GM10266 (cell line): ENCODE data around the gene ZFP36L2.

ENCODE experiments used
- DNase-seq: peaks from one replicate; pipeline ENCODE4 v3.0.0; 2012; ENCODE audit errors: extremely low spot score
- TF ChIP-seq, protein P1 (sequence below): IDR thresholded peaks from 2 replicates; pipeline ENCODE4 v1.5.1; 2012; ENCODE audit warnings: mild to moderate bottlenecking, low read depth; ENCODE audit not compliant: control insufficient read depth, insufficient read depth; ENCODE audit errors: missing control alignments

ZFP36L2 gene

DNA sequence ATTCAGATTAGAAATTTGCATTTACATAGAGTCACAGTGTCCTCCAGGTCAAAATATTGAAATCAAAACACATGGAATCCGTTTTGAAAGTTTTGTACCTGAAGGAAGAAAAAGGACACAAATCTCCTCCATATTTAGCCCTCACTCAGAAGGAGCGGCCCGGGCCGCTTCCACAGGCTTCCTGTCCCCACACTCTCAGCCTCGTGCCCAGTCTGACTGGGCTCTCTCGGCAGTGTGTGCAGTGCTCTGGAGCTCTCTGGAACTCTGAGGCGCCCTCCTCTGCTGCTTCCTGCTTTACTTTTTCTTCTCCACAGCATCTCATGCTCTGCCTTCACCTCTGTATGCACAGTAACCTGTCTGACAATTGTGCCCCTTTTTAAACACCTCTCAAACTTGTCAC, 22.2 kb upstream of the ZFP36L2 start:
- TF ChIP-seq, protein P1, sequence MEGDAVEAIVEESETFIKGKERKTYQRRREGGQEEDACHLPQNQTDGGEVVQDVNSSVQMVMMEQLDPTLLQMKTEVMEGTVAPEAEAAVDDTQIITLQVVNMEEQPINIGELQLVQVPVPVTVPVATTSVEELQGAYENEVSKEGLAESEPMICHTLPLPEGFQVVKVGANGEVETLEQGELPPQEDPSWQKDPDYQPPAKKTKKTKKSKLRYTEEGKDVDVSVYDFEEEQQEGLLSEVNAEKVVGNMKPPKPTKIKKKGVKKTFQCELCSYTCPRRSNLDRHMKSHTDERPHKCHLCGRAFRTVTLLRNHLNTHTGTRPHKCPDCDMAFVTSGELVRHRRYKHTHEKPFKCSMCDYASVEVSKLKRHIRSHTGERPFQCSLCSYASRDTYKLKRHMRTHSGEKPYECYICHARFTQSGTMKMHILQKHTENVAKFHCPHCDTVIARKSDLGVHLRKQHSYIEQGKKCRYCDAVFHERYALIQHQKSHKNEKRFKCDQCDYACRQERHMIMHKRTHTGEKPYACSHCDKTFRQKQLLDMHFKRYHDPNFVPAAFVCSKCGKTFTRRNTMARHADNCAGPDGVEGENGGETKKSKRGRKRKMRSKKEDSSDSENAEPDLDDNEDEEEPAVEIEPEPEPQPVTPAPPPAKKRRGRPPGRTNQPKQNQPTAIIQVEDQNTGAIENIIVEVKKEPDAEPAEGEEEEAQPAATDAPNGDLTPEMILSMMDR, result no peak
- no peak for DNase-seq

DNA sequence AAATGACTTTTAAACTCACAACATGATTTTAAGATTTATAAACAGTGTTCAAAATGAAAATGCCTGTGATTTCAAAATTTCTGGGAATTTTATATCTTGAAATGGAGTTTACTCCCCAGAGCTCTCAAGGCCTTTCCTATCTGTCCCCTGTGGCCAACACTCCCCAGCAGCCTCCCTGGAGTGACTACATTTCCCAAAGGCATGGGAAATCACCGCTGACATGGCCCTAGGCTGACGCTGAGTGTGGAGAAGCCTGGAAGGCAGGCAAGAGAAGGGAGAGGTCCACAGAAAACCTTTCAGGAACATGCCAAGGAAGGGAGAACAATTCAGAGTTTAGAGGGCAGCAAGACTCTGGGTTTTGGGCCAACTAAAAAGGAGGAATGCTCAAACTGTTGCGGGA, 20.2 kb upstream of the ZFP36L2 start:
- DNase-seq, result no peak
- TF ChIP-seq, protein P1, result no peak

DNA sequence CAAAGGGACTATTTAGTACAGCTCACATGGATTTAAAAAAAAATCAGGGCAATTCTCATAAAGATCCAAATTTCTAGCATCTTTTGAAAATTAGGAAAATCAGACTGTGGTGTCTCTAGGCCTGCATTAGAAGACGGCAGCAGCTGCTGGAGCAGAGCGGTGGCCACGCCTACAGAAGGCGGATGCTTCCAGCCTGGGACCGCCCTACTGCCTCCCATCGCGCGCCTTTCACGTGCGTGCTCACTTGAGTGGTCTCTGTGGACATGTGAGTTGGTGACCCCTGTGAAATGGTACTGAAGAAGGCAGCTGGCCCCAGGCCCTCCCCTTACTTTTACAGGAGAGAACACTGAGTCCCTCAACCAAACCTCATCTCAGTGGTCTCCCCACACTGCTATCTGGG, 15.2 kb upstream of the ZFP36L2 start:
- TF ChIP-seq, protein P1, result no peak
- DNase-seq, result no peak

DNA sequence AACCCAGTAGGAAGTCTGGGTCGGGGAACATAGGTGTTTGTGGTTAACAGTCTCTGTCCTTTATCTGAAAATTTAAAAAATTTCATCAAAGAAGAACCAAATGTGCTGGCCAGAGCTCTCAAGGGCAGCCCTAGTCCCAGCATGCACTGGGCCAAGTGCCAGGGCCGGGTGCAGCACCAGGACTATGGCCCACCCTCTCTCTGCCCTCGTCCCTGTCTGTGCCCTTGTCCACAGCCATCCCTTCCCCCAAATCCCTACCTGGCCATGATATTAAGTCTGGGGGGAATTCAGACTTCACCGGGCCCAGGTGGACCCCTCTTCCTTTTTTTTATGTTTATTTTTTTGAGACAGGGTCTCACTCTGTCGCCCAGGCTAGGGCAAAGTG, 14.4 kb upstream of the ZFP36L2 start:
- DNase-seq, result no peak
- TF ChIP-seq, protein P1, result no peak

DNA sequence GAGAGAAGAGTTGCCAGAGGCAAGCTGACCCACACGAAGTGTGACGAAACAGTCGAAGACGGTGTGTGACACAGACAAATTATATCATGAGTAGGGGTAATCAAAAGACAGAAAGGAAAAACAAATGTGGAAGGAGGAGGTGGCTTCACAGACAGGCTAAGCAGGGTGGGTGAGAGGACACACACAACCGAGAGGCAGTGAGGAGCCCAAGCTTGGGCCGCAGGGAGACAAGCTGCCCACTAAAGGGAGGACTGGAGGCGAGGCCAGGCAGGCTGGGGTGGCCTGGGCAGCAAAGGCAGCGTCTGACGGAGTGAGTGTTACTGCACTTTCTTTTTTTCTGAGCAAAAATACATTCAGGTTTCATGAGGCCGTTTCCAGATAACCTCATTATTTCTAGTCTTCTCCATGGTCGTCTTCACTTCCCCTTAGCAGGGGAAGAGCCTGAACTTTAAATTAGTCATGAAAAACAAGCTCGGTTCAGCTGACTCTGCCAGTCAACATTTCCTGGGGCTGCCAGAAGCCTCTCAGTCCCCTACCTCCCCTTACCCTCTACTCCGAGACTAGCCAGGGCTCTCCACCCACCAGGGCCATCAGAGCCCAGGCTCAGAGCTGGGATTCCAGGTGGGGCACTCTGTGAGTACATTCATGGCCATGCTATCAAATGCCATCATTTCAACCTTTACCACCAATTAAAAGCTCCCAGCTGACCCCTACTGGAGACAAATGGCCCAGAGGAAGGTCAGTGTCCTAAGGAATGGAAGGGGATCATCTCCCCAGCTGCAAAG, 13.8 kb upstream of the ZFP36L2 start:
- DNase-seq, result peak; percentile 57
- TF ChIP-seq, protein P1, result peak; percentile 39

DNA sequence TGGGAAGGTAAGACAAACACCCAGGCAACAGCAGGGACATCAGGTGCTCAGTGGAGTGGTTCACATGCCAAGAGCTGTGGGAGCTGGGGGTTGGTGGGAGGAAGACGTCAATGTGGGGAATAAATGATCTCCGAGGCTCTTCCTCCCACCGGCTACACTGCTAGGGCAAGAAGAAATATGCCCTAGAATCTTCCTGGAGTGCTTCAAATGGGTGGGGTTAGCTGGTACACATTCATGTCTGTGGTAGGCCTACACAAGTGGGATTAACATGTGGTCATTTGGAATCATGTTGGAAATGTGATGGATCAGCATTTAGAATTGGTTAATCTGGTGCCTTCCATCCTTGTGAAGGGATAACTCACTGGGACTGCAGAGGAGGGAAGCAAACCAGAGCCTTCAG, 12.4 kb upstream of the ZFP36L2 start:
- DNase-seq, result no peak
- TF ChIP-seq, protein P1, result no peak

DNA sequence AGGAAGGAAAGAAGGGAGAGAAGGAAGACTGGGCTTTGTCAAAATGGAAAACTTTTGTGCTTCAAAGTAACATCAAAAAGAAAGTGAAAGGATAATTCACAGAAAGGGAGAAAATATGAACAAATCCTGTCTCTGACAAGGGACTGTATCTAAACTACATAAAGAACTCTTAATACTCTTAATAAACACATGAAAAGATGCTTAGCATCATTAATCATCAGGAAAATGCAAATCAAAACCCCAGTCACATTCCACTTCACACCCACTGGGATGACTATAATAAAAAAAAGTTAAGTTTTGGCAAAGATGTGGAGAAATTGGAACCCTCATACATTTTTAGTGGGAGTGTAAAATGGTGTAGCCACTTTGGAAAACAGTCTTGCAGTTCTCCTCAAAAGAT, 11.8 kb upstream of the ZFP36L2 start:
- TF ChIP-seq, protein P1, result no peak
- DNase-seq, result no peak
